OCI-LY7 (cell line): ENCODE measurements around the gene PCNX2. TPM values are rescaled to one million over a fixed set of nuclear protein-coding genes. Genes with fewer than 3 reads are reported as not detected.

Source experiments
- BruUV-seq: library from RNA; stranded (reverse); fragments of 400-500 nt; replicated peaks from 2 replicates; lab custom pipeline; 2021; lab: Mats Ljungman, UMichigan
- CTCF ChIA-PET: fragments of 300-600 bp; sonication (Branson Sonifier 250); formaldehyde crosslinking; loops from one replicate; lab custom pipeline; 2022; ENCODE audit warnings: antibody characterized with exemption; ENCODE audit not compliant: unreplicated experiment; lab: Charles Lee
- POLR2A ChIA-PET: fragments of 300-600 bp; sonication (Branson Sonifier 250); formaldehyde crosslinking; loops from one replicate; lab custom pipeline; 2022; ENCODE audit warnings: antibody characterized with exemption; lab: Charles Lee
- DNase-seq: peaks from one replicate; pipeline ENCODE4 v3.0.0-alpha.2; 2015; ENCODE audit warnings: low spot score
- H2AFZ ChIP-seq: fragments of 200-600 bp; sonication (generic), shearing (Covaris generic); 2 replicates; pipeline ENCODE4 v1.6.1; 2014; ENCODE audit warnings: mild to moderate bottlenecking, antibody characterized with exemption, low read length, moderate library complexity
- H3K27ac ChIP-seq: fragments of 200-600 bp; sonication (generic); 2 replicates; pipeline ENCODE4 v1.5.1; 2014; ENCODE audit warnings: mixed run types, low read depth, mild to moderate bottlenecking, moderate library complexity, low read length, inconsistent platforms; ENCODE audit not compliant: poor library complexity, severe bottlenecking
- H3K36me3 ChIP-seq: fragments of 200-600 bp; sonication (generic); 2 replicates; pipeline ENCODE4 v1.6.1; 2014; ENCODE audit warnings: mild to moderate bottlenecking, antibody characterized with exemption, low read length, moderate library complexity, mixed read lengths; ENCODE audit not compliant: insufficient read depth
- H3K4me1 ChIP-seq: fragments of 200-600 bp; sonication (generic); 2 replicates; pipeline ENCODE4 v1.5.1; 2014; ENCODE audit warnings: mild to moderate bottlenecking, low read length; ENCODE audit not compliant: insufficient read depth, poor library complexity, severe bottlenecking
- H3K4me2 ChIP-seq: fragments of 200-600 bp; sonication (generic); 2 replicates; pipeline ENCODE4 v1.6.1; 2014; ENCODE audit warnings: mild to moderate bottlenecking, low read length
- H3K4me3 ChIP-seq: fragments of 200-600 bp; sonication (generic); 2 replicates; pipeline ENCODE4 v1.5.1; 2014; ENCODE audit warnings: mild to moderate bottlenecking, low read depth, low read length; ENCODE audit not compliant: poor library complexity, severe bottlenecking
- H3K79me2 ChIP-seq: fragments of 200-600 bp; sonication (generic); 2 replicates; pipeline ENCODE4 v1.6.1; 2016; ENCODE audit warnings: low read depth, mild to moderate bottlenecking, low read length, moderate library complexity, mixed read lengths; ENCODE audit not compliant: insufficient read depth
- H3K9me2 ChIP-seq: fragments of 200-600 bp; sonication (generic); 2 replicates; pipeline ENCODE4 v1.6.1; 2016; ENCODE audit warnings: mild to moderate bottlenecking, low read length, mixed read lengths; ENCODE audit not compliant: insufficient read depth
- H3K9me3 ChIP-seq: fragments of 200-600 bp; sonication (generic); 2 replicates; pipeline ENCODE4 v1.6.1; 2014; ENCODE audit warnings: mild to moderate bottlenecking, mixed run types, low read length, mixed read lengths
- H4K20me1 ChIP-seq: fragments of 200-600 bp; sonication (generic); 2 replicates; pipeline ENCODE4 v1.6.1; 2014; ENCODE audit warnings: mild to moderate bottlenecking, antibody characterized with exemption, low read length, moderate library complexity, mixed read lengths; ENCODE audit not compliant: insufficient read depth
- CTCF ChIP-seq: fragments of 200-600 bp; sonication (generic); conservative IDR thresholded peaks from 2 replicates; pipeline ENCODE4 v1.5.1; 2014; ENCODE audit warnings: mild to moderate bottlenecking, antibody characterized with exemption, low read length, moderate library complexity, mixed read lengths
- EZH2phosphoT487 ChIP-seq: fragments of 200-600 bp; sonication (generic); IDR thresholded peaks from 2 replicates; pipeline ENCODE4 v1.6.1; 2018; ENCODE audit warnings: low read depth, borderline replicate concordance, mild to moderate bottlenecking, mixed run types, antibody characterized with exemption, low read length, moderate library complexity, mixed read lengths
- intact Hi-C: fragments of 100-400 bp; cut with micrococcal nuclease; formaldehyde crosslinking; loops from one replicate; pipeline ENCODE4 v1.10.0; 2022; ENCODE audit not compliant: unreplicated experiment
- total RNA-seq, 2 experiments: library from RNA; depleted of rRNA in 1 of 2; stranded (reverse); fragments of >200 nt in 1 of 2; shearing (Covaris generic) in 1 of 2; gene quantifications; 2 replicates each; pipeline ENCODE4 v1.2.3, GENCODE V29; 2014 to 2022

Gene PCNX2
- total RNA-seq, 2 experiments from 2014 or later: 17.1 to 26.9 TPM

- Histone ChIP-seq H3K9me2 (no peaks in the 10 kb centered on the region), H3K79me2 (no peaks in the 10 kb centered on the region), H3K27ac (no peak overlapping the region), H3K9me3 (no peaks in the 10 kb centered on the region), H4K20me1 (no peaks in the 10 kb centered on the region), H2AFZ (no peak overlapping the region), H3K4me1 (no peaks in the 10 kb centered on the region), H3K4me3 (no peak overlapping the region), H3K4me2 (no peak overlapping the region), H3K36me3 (no peaks in the 10 kb centered on the region)
- no TSS peak for BruUV-seq
- TF ChIP-seq CTCF: no peak
- TF ChIP-seq EZH2phosphoT487: no peak
- intact Hi-C loops: no loop called here
- CTCF ChIA-PET: no interaction called here
- POLR2A ChIA-PET: interaction anchor here (0.6 kb wide), 2 partner anchors 13 to 185 kb away, joined by 3 to 4 read pairs; no protein-coding TSS in a partner anchor
- no peak for DNase-seq
Measured at GRCh38 chr1:232982238-232982944, 313.1 kb downstream of the PCNX2 start.

GRCh38 chr1:232980986-232981560 is 314.5 kb downstream of the PCNX2 start:
- intact Hi-C loops: no loop called here
- Histone ChIP-seq H3K36me3 (0 out of 2 replicates have a peak, but pooled peaks cover 6% of the 10 kb centered on the region), H2AFZ (no peak overlapping the region), H3K4me1 (no peaks in the 10 kb centered on the region), H3K4me3 (no peak overlapping the region), H3K79me2 (no peaks in the 10 kb centered on the region), H3K4me2 (no peak overlapping the region), H3K27ac (no peak overlapping the region), H3K9me2 (no peaks in the 10 kb centered on the region), H4K20me1 (no peaks in the 10 kb centered on the region), H3K9me3 (no peaks in the 10 kb centered on the region)
- BruUV-seq: no TSS peak
- CTCF ChIA-PET: no interaction called here
- DNase-seq: no peak
- no peak for TF ChIP-seq EZH2phosphoT487
- TF ChIP-seq CTCF: no peak
- POLR2A ChIA-PET: interaction anchor here (0.6 kb wide), 1 partner anchor 206 kb away, joined by 8 read pairs; no protein-coding TSS in a partner anchor
